ENCODE data around the gene GPR137. TPM values are rescaled to one million over a fixed set of nuclear protein-coding genes. Genes with fewer than 3 reads are reported as not detected.
A peak's percentile ranks its signal among the peaks of the same experiment; 100 is the strongest.

Gene GPR137
- polyA plus RNA-seq, 3 donors: 7.8 to 21.0 (median 9.3) TPM

DNA sequence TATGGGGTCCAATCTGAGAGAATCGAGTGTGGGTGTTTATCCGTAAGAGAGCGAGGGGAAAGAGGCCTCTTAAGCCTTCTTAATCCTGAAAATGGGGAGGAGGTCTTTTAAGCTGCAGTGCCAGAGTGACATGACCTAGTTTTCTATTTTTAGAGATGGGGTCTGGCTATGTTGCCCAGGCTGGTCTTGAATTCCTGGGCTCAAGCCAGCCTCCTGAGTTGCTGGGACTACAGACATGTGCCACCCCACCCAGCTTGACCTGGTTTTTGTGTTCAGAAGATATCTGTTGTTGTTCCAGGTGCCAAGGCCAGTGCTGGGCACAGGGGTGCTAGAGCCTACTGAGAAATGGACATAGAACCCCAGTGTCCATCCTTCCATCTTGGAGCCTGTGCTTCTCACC, 2.6 kb upstream of the GPR137 start:
- Histone ChIP-seq H3K4me3 (replicated peaks in 1 of 3; ENCODE audit: low read depth in 2 of 3, low read length in 3 of 3) (no peak overlapping the region), H3K4me2 (replicated peaks; ENCODE audit: extremely low read depth, low read length, poor library complexity, severe bottlenecking) (no peak overlapping the region), H4K20me1 (ENCODE audit: insufficient read depth, low read length) (no peaks in the 10 kb centered on the region), H2AFZ (ENCODE audit: insufficient read depth, low read depth, low read length, poor library complexity, severe bottlenecking) (no peak overlapping the region), H3K4me1 (ENCODE audit: control insufficient read depth in 1 of 2, insufficient read depth in 2 of 2, low read length in 2 of 2) (peaks cover 20 to 24% of the 10 kb centered on the region in 2 donors), H3K36me3 (replicated peaks in 1 of 2; ENCODE audit: control insufficient read depth in 1 of 2, insufficient read depth in 2 of 2, low read length in 2 of 2) (peaks cover 4 to 9% of the 10 kb centered on the region in 2 donors), H3K27ac (ENCODE audit: low read depth in 1 of 2, low read length in 2 of 2) (no peak overlapping the region), H3K9me3 (replicated peaks in 1 of 2; ENCODE audit: control insufficient read depth in 1 of 2, insufficient read depth in 1 of 2, low read length in 2 of 2) (no peaks in the 10 kb centered on the region), H3K9ac (ENCODE audit: insufficient read depth, low read length, poor library complexity, severe bottlenecking) (no peak overlapping the region), H3K79me2 (ENCODE audit: insufficient read depth, low read length) (peaks cover 5% of the 10 kb centered on the region), H3K27me3 (ENCODE audit: control insufficient read depth in 2 of 2, insufficient read depth in 2 of 2, low read length in 2 of 2) (no peaks in the 10 kb centered on the region)
- TF ChIP-seq, protein P1, sequence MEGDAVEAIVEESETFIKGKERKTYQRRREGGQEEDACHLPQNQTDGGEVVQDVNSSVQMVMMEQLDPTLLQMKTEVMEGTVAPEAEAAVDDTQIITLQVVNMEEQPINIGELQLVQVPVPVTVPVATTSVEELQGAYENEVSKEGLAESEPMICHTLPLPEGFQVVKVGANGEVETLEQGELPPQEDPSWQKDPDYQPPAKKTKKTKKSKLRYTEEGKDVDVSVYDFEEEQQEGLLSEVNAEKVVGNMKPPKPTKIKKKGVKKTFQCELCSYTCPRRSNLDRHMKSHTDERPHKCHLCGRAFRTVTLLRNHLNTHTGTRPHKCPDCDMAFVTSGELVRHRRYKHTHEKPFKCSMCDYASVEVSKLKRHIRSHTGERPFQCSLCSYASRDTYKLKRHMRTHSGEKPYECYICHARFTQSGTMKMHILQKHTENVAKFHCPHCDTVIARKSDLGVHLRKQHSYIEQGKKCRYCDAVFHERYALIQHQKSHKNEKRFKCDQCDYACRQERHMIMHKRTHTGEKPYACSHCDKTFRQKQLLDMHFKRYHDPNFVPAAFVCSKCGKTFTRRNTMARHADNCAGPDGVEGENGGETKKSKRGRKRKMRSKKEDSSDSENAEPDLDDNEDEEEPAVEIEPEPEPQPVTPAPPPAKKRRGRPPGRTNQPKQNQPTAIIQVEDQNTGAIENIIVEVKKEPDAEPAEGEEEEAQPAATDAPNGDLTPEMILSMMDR (IDR thresholded peaks at IDR 0.05): no peak
- H3K36me3 Mint-ChIP-seq: peaks cover 20 to 21% of the 10 kb centered on the region in 2 donors
- peaks cover 1 to 4% (median 2%) of the 10 kb centered on the region in 3 donors for H3K27me3 Mint-ChIP-seq (ENCODE audit: low read depth in 3 of 3)
- 100% methylated on average over 3 of the region's 3 CpGs for WGBS (ENCODE audit: insufficient coverage)
- H3K27ac Mint-ChIP-seq: peak overlapping the region in 4 of 7 donors; percentile 28 to 83 (median 36)
- intact Hi-C loops (cut with micrococcal nuclease): no loop called here
- H3K9me3 Mint-ChIP-seq: no peaks in the 10 kb centered on the region
- H3K4me3 Mint-ChIP-seq: no peak overlapping the region
- DNase-seq: no peak
- peaks cover 24% of the 10 kb centered on the region for H3K4me1 Mint-ChIP-seq

DNA sequence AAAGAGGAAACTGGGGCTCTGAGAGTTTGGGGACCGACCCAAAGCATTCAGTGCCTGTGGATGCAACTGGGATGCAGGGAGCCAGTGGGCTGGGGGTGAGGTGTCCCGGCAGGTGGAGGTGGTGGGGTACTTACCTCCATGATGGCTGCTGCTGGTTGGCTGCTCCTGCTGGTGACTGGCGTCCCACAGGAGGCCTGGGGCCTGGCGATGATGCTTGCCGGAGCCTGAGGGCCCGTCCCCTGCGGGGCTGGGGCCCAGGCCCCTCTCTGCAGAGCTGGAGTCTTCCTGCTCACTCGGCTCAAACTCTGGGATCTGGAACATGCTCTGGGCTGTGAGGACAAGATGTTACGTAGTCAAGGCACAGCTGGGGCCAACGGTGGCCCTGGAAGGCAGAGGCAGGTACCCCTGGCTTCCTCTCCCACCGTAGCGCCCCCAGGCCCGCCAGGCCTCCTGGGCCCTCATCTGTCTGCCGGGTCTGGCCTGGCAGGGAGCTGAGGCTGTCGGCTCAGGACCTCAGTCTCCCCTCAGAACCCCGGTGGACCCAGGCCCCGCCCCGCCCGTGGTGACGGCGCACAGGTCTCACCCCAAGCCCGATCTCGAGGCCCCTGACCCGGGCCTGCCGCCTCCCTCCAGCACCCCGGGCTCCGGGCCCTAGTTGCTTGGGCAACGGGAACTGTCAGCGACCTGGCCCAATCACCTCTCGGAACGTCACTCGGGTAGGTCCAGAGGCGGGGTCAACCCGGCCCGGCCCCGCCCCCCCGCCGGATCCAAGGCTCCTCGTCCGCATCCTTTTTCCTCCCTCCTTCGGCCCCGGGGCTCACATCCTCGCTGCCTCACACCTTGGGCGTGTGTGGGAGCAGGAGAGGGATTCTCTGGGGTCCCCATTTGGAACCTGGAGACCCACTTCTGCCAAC, 1.3 kb upstream of the GPR137 start, which contains the start of gene BAD:
Gene BAD (minus strand): TSS at position 618 of the 914 bp plus-strand sequence. CDS start 297 bp downstream, at position 321.
- H3K4me1 Mint-ChIP-seq: peaks cover 24% of the 10 kb centered on the region
- H3K9me3 Mint-ChIP-seq: no peaks in the 10 kb centered on the region
- peaks cover 15 to 17% of the 10 kb centered on the region in 2 donors for H3K36me3 Mint-ChIP-seq
- H3K4me2 ChIP-seq (replicated peaks; ENCODE audit: extremely low read depth, low read length, poor library complexity, severe bottlenecking): peak within 1 kb of the TSS; percentile 81
- TF ChIP-seq, protein P1 (IDR thresholded peaks at IDR 0.05): no peak
- no peaks in the 10 kb centered on the region for H3K9me3 ChIP-seq (replicated peaks in 1 of 2; ENCODE audit: control insufficient read depth in 1 of 2, insufficient read depth in 1 of 2, low read length in 2 of 2)
- peaks cover 5% of the 10 kb centered on the region for H3K79me2 ChIP-seq (ENCODE audit: insufficient read depth, low read length)
- 3% methylated on average over 36 of the region's 44 CpGs for WGBS (ENCODE audit: insufficient coverage)
- H3K27ac Mint-ChIP-seq: peak within 1 kb of the TSS; percentile 92 to 98 (median 96)
- H2AFZ ChIP-seq (ENCODE audit: insufficient read depth, low read depth, low read length, poor library complexity, severe bottlenecking): peak within 1 kb of the TSS; percentile 84
- H3K4me3 ChIP-seq (replicated peaks in 1 of 3; ENCODE audit: low read depth in 2 of 3, low read length in 3 of 3): peak within 1 kb of the TSS; percentile 74 to 98 (median 81)
- no peaks in the 10 kb centered on the region for H3K36me3 ChIP-seq (replicated peaks in 1 of 2; ENCODE audit: control insufficient read depth in 1 of 2, insufficient read depth in 2 of 2, low read length in 2 of 2)
- peak within 1 kb of the TSS; percentile 86 to 90 for H3K4me3 Mint-ChIP-seq
- H3K27me3 ChIP-seq (ENCODE audit: control insufficient read depth in 2 of 2, insufficient read depth in 2 of 2, low read length in 2 of 2): no peaks in the 10 kb centered on the region
- peak; percentile 91 to 93 (median 92) for DNase-seq
- H3K27me3 Mint-ChIP-seq (ENCODE audit: low read depth in 3 of 3): peaks cover under 1 to 10% (median 2%) of the 10 kb centered on the region in 3 donors
- peak within 1 kb of the TSS; percentile 91 to 100 for H3K27ac ChIP-seq (ENCODE audit: low read depth in 1 of 2, low read length in 2 of 2)
- intact Hi-C loops (cut with micrococcal nuclease): loop anchor here (1.0 to 2.0 kb wide), 3 partner anchors 14 to 16 kb away; partner anchors contain the start of gene CATSPERZ (in 1 of the 2)
- H3K9ac ChIP-seq (ENCODE audit: insufficient read depth, low read length, poor library complexity, severe bottlenecking): peak within 1 kb of the TSS; percentile 79
- no peaks in the 10 kb centered on the region for H4K20me1 ChIP-seq (ENCODE audit: insufficient read depth, low read length)
- peaks cover 20 to 24% of the 10 kb centered on the region in 2 donors for H3K4me1 ChIP-seq (ENCODE audit: control insufficient read depth in 1 of 2, insufficient read depth in 2 of 2, low read length in 2 of 2)
